GM12875 (cell line): ENCODE data around the gene FAM227A.
"Not testable (repeated sequence)": the region's sequence is repeated elsewhere in the genome, so short reads cannot be mapped to it uniquely, and the experiment has no call there.

Experiments used
- H3K4me3 ChIP-seq: one replicate; pipeline ENCODE4 v1.5.1; 2011; ENCODE audit warnings: low read depth, low read length, control low read depth
- CTCF ChIP-seq: IDR thresholded peaks from 2 replicates; pipeline ENCODE4 v1.5.1; 2011; ENCODE audit warnings: low read depth, mild to moderate bottlenecking, control low read depth, inconsistent platforms, low read length, moderate library complexity, borderline replicate concordance; ENCODE audit not compliant: insufficient read depth

FAM227A gene

GRCh38 chr22:38611559-38611958 lies 44.6 kb downstream of the FAM227A start:
- TF ChIP-seq CTCF: no peak
- no peak overlapping the region for H3K4me3 ChIP-seq

GRCh38 chr22:38610234-38610633 lies 46.0 kb downstream of the FAM227A start:
- H3K4me3 ChIP-seq: no peak overlapping the region
- no peak for TF ChIP-seq CTCF

GRCh38 chr22:38608992-38609750 lies 47.0 kb downstream of the FAM227A start:
- no peak overlapping the region for H3K4me3 ChIP-seq
- no peak for TF ChIP-seq CTCF

- no peak for TF ChIP-seq CTCF
Observed at GRCh38 chr22:38607680-38608079, 48.5 kb downstream of the FAM227A start.

GRCh38 chr22:38602166-38602565 lies 54.0 kb downstream of the FAM227A start:
- no peak for TF ChIP-seq CTCF
- H3K4me3 ChIP-seq: no peak overlapping the region

More at GRCh38 chr22:38607680-38608079, 48.5 kb downstream of the FAM227A start:
- no peak overlapping the region for H3K4me3 ChIP-seq

- TF ChIP-seq CTCF: no peak
- H3K4me3 ChIP-seq: no peak overlapping the region
Observed at GRCh38 chr22:38601221-38601764, 54.9 kb downstream of the FAM227A start.

GRCh38 chr22:38599466-38599865 lies 56.7 kb downstream of the FAM227A start:
- TF ChIP-seq CTCF: no peak
- H3K4me3 ChIP-seq: no peak overlapping the region

GRCh38 chr22:38582923-38583322 lies 73.3 kb downstream of the FAM227A start:
- H3K4me3 ChIP-seq: not testable (repeated sequence)
